Astrocyte (in vitro differentiated cells and primary cell): ENCODE data around the gene F12. TPM values are rescaled to one million over a fixed set of nuclear protein-coding genes. Genes with fewer than 3 reads are reported as not detected.

Source experiments
- DNase-seq: peaks from one replicate; pipeline ENCODE4 v3.0.0-alpha.2; 2010; ENCODE audit warnings: low read depth
- FAIRE-seq: peaks from 2 replicates; lab custom pipeline; 2011; peaks lifted over from hg19 to GRCh38; lab: Jason Lieb, UNC
- H2AFZ ChIP-seq: 2 replicates; pipeline ENCODE4 v1.6.0; 2012; ENCODE audit warnings: low read depth, low read length, inconsistent platforms
- H3K27ac ChIP-seq: 2 replicates; pipeline ENCODE4 v1.5.1; 2011; ENCODE audit warnings: low read depth, low read length, inconsistent platforms
- H3K27me3 ChIP-seq: 2 replicates; pipeline ENCODE4 v1.6.0; 2011; ENCODE audit warnings: low read length, inconsistent platforms; ENCODE audit not compliant: insufficient read depth
- H3K36me3 ChIP-seq: 2 replicates; pipeline ENCODE4 v1.5.1; 2011; ENCODE audit warnings: low read length, inconsistent platforms; ENCODE audit not compliant: insufficient read depth
- H3K4me1 ChIP-seq: 2 replicates; pipeline ENCODE4 v1.5.1; 2011; ENCODE audit warnings: low read length, inconsistent platforms; ENCODE audit not compliant: insufficient read depth
- H3K4me2 ChIP-seq: 2 replicates; pipeline ENCODE4 v1.6.0; 2012; ENCODE audit warnings: low read length, inconsistent platforms
- H3K4me3 ChIP-seq: 2 replicates; pipeline ENCODE4 v1.5.1; 2011; ENCODE audit warnings: low read depth, mild to moderate bottlenecking, low read length, inconsistent platforms; ENCODE audit not compliant: insufficient read depth
- H3K79me2 ChIP-seq: 2 replicates; pipeline ENCODE4 v1.6.0; 2012; ENCODE audit warnings: mild to moderate bottlenecking, low read length, inconsistent platforms; ENCODE audit not compliant: insufficient read depth
- H3K9ac ChIP-seq: 2 replicates; pipeline ENCODE4 v1.6.0; 2012; ENCODE audit warnings: mild to moderate bottlenecking, low read length, inconsistent platforms
- H3K9me3 ChIP-seq: 2 replicates; pipeline ENCODE4 v1.5.1; 2012; ENCODE audit warnings: low read depth, mild to moderate bottlenecking, low read length, inconsistent platforms; ENCODE audit not compliant: insufficient read depth
- H4K20me1 ChIP-seq: 2 replicates; pipeline ENCODE4 v1.6.0; 2012; ENCODE audit warnings: low read length, inconsistent platforms; ENCODE audit not compliant: insufficient read depth
- H3K27ac Mint-ChIP-seq: one replicate; pipeline ENCODE4 v1.8.0; 2021; ENCODE audit warnings: mild to moderate bottlenecking, mixed read lengths; ENCODE audit not compliant: unreplicated experiment
- H3K27me3 Mint-ChIP-seq: one replicate; pipeline ENCODE4 v1.8.0; 2021; ENCODE audit warnings: low read depth, mixed read lengths; ENCODE audit not compliant: unreplicated experiment
- H3K36me3 Mint-ChIP-seq: one replicate; pipeline ENCODE4 v1.8.0; 2021; ENCODE audit warnings: low read depth, mixed read lengths; ENCODE audit not compliant: unreplicated experiment
- H3K4me1 Mint-ChIP-seq: one replicate; pipeline ENCODE4 v1.8.0; 2021; ENCODE audit warnings: low read depth, mixed read lengths; ENCODE audit not compliant: unreplicated experiment
- H3K4me3 Mint-ChIP-seq: one replicate; pipeline ENCODE4 v1.8.0; 2021; ENCODE audit warnings: mild to moderate bottlenecking, moderate library complexity, mixed read lengths; ENCODE audit not compliant: unreplicated experiment
- H3K9me3 Mint-ChIP-seq: one replicate; pipeline ENCODE4 v1.8.0; 2021; ENCODE audit warnings: mild to moderate bottlenecking, mixed read lengths; ENCODE audit not compliant: unreplicated experiment
- CTCF ChIP-seq: IDR thresholded peaks from 2 replicates; pipeline ENCODE4 v1.5.1; 2011; ENCODE audit warnings: low read depth, mild to moderate bottlenecking, inconsistent platforms, low read length, moderate library complexity; ENCODE audit not compliant: insufficient read depth
- EZH2 ChIP-seq: IDR thresholded peaks from 2 replicates; pipeline ENCODE4 v1.6.1; 2012; ENCODE audit warnings: mild to moderate bottlenecking, low read length, inconsistent platforms; ENCODE audit not compliant: insufficient read depth
- total RNA-seq: library from RNA; stranded (reverse); gene quantifications from 2 replicates; pipeline ENCODE4 v1.2.1, GENCODE V29; 2021

The F12 gene
- total RNA-seq, 1 donor from 2014 or later, result 3.0 TPM

- Histone ChIP-seq H3K36me3 (no peaks in the 10 kb centered on the region), H3K9ac (no peak overlapping the region), H3K4me3 (no peak overlapping the region), H3K79me2 (peaks cover 10% of the 10 kb centered on the region), H3K4me1 (peaks cover 18% of the 10 kb centered on the region), H3K4me2 (no peak overlapping the region), H2AFZ (no peak overlapping the region), H3K27me3 (no peaks in the 10 kb centered on the region), H3K27ac (no peak overlapping the region), H4K20me1 (peaks cover 3% of the 10 kb centered on the region), H3K9me3 (no peaks in the 10 kb centered on the region)
- Mint-ChIP-seq H3K36me3 (peaks cover 4% of the 10 kb centered on the region), H3K27me3 (peaks cover 20% of the 10 kb centered on the region), H3K9me3 (peaks cover 6% of the 10 kb centered on the region), H3K4me3 (no peak overlapping the region), H3K4me1 (peaks cover 20% of the 10 kb centered on the region), H3K27ac (no peak overlapping the region)
- DNase-seq (no peak), FAIRE-seq (no peak)
- TF ChIP-seq EZH2, result no peak
- TF ChIP-seq CTCF, result no peak
Measured at GRCh38 chr5:177355162-177355867, 54.0 kb downstream of the F12 start.

GRCh38 chr5:177354711-177355110 is 54.7 kb downstream of the F12 start:
- H3K27ac Mint-ChIP-seq, result peak overlapping the region; percentile 23
- DNase-seq (no peak), FAIRE-seq (no peak)
- peaks cover 2% of the 10 kb centered on the region for H3K36me3 Mint-ChIP-seq
- TF ChIP-seq EZH2 (no peak), CTCF (no peak)
- H3K27me3 Mint-ChIP-seq, result peaks cover 15% of the 10 kb centered on the region
- Histone ChIP-seq H3K27me3 (no peaks in the 10 kb centered on the region), H3K9ac (no peak overlapping the region), H3K9me3 (no peaks in the 10 kb centered on the region), H3K4me1 (peaks cover 24% of the 10 kb centered on the region), H3K79me2 (peaks cover 17% of the 10 kb centered on the region), H2AFZ (no peak overlapping the region), H4K20me1 (peaks cover 9% of the 10 kb centered on the region), H3K27ac (no peak overlapping the region), H3K4me2 (no peak overlapping the region), H3K36me3 (peaks cover 2% of the 10 kb centered on the region), H3K4me3 (no peak overlapping the region)
- peaks cover 24% of the 10 kb centered on the region for H3K4me1 Mint-ChIP-seq
- no peak overlapping the region for H3K4me3 Mint-ChIP-seq
- H3K9me3 Mint-ChIP-seq, result peaks cover 6% of the 10 kb centered on the region

GRCh38 chr5:177354256-177354655 is 55.1 kb downstream of the F12 start:
- no peak overlapping the region for H3K27ac Mint-ChIP-seq
- DNase-seq (no peak), FAIRE-seq (no peak)
- Histone ChIP-seq H3K27me3 (no peaks in the 10 kb centered on the region), H3K4me2 (no peak overlapping the region), H3K36me3 (peaks cover 4% of the 10 kb centered on the region), H3K9ac (no peak overlapping the region), H4K20me1 (peaks cover 14% of the 10 kb centered on the region), H3K4me1 (peaks cover 26% of the 10 kb centered on the region), H3K27ac (no peak overlapping the region), H3K79me2 (peaks cover 21% of the 10 kb centered on the region), H3K4me3 (no peak overlapping the region), H2AFZ (no peak overlapping the region), H3K9me3 (no peaks in the 10 kb centered on the region)
- H3K27me3 Mint-ChIP-seq, result peaks cover 12% of the 10 kb centered on the region
- H3K36me3 Mint-ChIP-seq, result peaks cover 2% of the 10 kb centered on the region
- TF ChIP-seq EZH2 (no peak), CTCF (no peak)
- H3K4me1 Mint-ChIP-seq, result peaks cover 27% of the 10 kb centered on the region
- H3K4me3 Mint-ChIP-seq, result no peak overlapping the region
- peaks cover 6% of the 10 kb centered on the region for H3K9me3 Mint-ChIP-seq
